ENCODE data around the gene ELMO1. TPM values are rescaled to one million over a fixed set of nuclear protein-coding genes. Genes with fewer than 3 reads are reported as not detected.

Gene ELMO1
- total RNA-seq, 2 experiments from 2014 or later: 72.8 to 75.3 TPM

DNA sequence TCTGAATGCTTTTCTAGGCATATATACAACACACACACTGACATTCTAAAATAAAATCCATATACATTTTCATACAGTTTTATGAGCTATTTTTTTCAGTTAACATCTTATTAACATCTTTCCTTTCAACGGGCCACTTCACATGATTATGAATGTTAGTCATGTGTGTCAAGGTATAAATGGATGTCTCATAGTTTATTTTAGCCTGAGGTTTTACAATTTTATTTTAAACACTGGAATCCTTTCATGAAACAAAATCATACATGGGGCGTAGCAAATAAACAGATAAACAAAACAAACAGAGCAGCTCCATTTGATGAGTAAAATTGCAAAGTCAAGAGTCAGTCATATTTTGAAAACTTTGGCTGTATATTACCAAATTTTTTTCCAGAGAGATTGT is 604.3 kb downstream of the ELMO1 start:
- ChIA-PET CTCF (interaction anchor here (0.7 to 1.6 kb wide), 2 partner anchors 56 to 122 kb away, joined by 3 to 4 read pairs; no protein-coding TSS in a partner anchor), POLR2A (no interaction called here)
- Mint-ChIP-seq H3K4me3 (no peak overlapping the region), H3K9me3 (peaks cover 9% of the 10 kb centered on the region), H3K36me3 (ENCODE audit: low read depth) (peaks cover 3% of the 10 kb centered on the region), H3K27ac (no peak overlapping the region), H3K27me3 (no peaks in the 10 kb centered on the region), H3K4me1 (ENCODE audit: low read depth) (no peaks in the 10 kb centered on the region)
- ATAC-seq (no peak), DNase-seq (no peak)
- TF ChIP-seq CTCF (IDR thresholded peaks at IDR 0.05): no peak
- intact Hi-C loops (cut with micrococcal nuclease): no loop called here

DNA sequence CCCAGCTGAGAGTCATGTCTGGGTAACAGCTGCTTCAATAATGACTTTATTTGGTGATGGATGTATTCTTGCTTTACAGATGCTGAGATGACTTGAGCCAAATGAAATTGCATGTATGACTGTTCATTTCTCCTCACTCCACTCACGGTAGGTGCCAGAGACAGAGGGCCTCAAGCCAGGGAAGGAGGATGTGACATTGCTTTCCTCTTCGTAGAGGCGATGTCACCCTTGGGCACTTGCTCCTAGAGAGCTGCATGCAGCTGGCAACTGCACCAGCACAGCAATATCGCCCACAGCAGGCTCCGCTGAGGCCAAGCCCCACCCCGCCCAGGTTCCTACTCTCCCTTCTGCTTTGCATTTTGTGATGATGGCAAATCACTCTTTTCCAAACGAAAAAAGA is 607.8 kb downstream of the ELMO1 start:
- Mint-ChIP-seq H3K27me3 (no peaks in the 10 kb centered on the region), H3K4me3 (no peak overlapping the region), H3K4me1 (ENCODE audit: low read depth) (no peaks in the 10 kb centered on the region), H3K27ac (no peak overlapping the region), H3K36me3 (ENCODE audit: low read depth) (peaks cover under 1% of the 10 kb centered on the region), H3K9me3 (peaks cover 3% of the 10 kb centered on the region)
- DNase-seq: no peak
- intact Hi-C loops (cut with micrococcal nuclease): no loop called here
- CTCF ChIA-PET: interaction anchor here (1.5 to 1.9 kb wide), 2 partner anchors 15 to 30 kb away, joined by 3 to 6 read pairs; no protein-coding TSS in a partner anchor
- TF ChIP-seq CTCF (IDR thresholded peaks at IDR 0.05): no peak
- POLR2A ChIA-PET: no interaction called here
- ATAC-seq: no peak

GRCh38 chr7:36838616-36839225 is 609.9 kb downstream of the ELMO1 start:
- Mint-ChIP-seq H3K36me3 (ENCODE audit: low read depth) (peaks cover 3% of the 10 kb centered on the region), H3K4me1 (ENCODE audit: low read depth) (no peaks in the 10 kb centered on the region), H3K27me3 (no peaks in the 10 kb centered on the region), H3K27ac (no peak overlapping the region), H3K4me3 (no peak overlapping the region), H3K9me3 (peaks cover 6% of the 10 kb centered on the region)
- intact Hi-C loops (cut with micrococcal nuclease): no loop called here
- ATAC-seq: no peak
- no peak for DNase-seq
- TF ChIP-seq CTCF (IDR thresholded peaks at IDR 0.05): no peak
- ChIA-PET POLR2A (no interaction called here), CTCF (interaction anchor here (1.2 to 1.3 kb wide), 2 partner anchors 30 to 168 kb away, joined by 3 read pairs; no protein-coding TSS in a partner anchor)

DNA sequence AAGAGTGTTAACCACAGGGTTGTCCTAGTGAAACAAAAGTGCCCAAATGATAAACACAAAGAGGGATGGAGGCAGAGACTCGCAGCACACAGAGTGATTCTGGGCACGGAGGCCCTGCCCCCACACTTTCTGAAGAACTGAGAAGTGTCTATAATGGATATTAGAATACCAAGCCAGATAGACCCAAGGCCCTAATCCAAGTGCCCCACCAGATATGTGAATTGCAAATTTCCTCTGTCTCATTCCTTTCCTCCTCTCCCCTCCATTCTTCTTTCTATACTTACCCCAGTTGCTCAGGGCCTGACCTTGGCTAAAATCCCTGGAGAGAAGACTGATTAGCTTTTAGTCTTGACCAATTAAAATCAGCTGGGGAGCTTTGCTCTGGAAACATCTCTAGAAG is 617.6 kb downstream of the ELMO1 start:
- no peak for TF ChIP-seq CTCF (IDR thresholded peaks at IDR 0.05)
- H3K4me1 Mint-ChIP-seq (ENCODE audit: low read depth): no peaks in the 10 kb centered on the region

More for the DNA sequence above, 617.6 kb downstream of the ELMO1 start:
- H3K27me3 Mint-ChIP-seq: no peaks in the 10 kb centered on the region
- no peak for DNase-seq
- H3K27ac Mint-ChIP-seq: no peak overlapping the region
- intact Hi-C loops (cut with micrococcal nuclease): no loop called here
- POLR2A ChIA-PET: no interaction called here
- H3K4me3 Mint-ChIP-seq: no peak overlapping the region
- CTCF ChIA-PET: no interaction called here
- H3K36me3 Mint-ChIP-seq (ENCODE audit: low read depth): peaks cover 3% of the 10 kb centered on the region
- no peak for ATAC-seq
- peaks cover 4% of the 10 kb centered on the region for H3K9me3 Mint-ChIP-seq
